Measurements from ENCODE around the gene FBN1. TPM values are rescaled to one million over a fixed set of nuclear protein-coding genes. Genes with fewer than 3 reads are reported as not detected.

Gene FBN1
- total and polyA plus RNA-seq, 8 donors = 4.7 to 384 (median 42.6) TPM

GRCh38 chr15:48370460-48370859 is 275.0 kb downstream of the FBN1 start:
- no peak for DNase-seq
- Histone ChIP-seq H3K9me3 (no peaks in the 10 kb centered on the region), H3K36me3 (no peaks in the 10 kb centered on the region), H3K27me3 (peaks cover 0 to 5% (median 0%) of the 10 kb centered on the region in 3 donors), H3K4me3 (no peak overlapping the region), H3K27ac (no peak overlapping the region), H3K4me1 (no peaks in the 10 kb centered on the region)
- WGBS, 5 donors = 77 to 83% (median 80%) methylated on average over 3 of the region's 3 CpGs
- intact Hi-C loops (cut with DNase I; ENCODE audit: low total_unique reads) = no loop called here
- TF ChIP-seq POLR2A (IDR thresholded peaks at IDR 0.05) (no peak), EP300 (IDR thresholded peaks at IDR 0.05) (no peak), POLR2AphosphoS5 (IDR thresholded peaks at IDR 0.05) (no peak)
- TF ChIP-seq, protein P1, sequence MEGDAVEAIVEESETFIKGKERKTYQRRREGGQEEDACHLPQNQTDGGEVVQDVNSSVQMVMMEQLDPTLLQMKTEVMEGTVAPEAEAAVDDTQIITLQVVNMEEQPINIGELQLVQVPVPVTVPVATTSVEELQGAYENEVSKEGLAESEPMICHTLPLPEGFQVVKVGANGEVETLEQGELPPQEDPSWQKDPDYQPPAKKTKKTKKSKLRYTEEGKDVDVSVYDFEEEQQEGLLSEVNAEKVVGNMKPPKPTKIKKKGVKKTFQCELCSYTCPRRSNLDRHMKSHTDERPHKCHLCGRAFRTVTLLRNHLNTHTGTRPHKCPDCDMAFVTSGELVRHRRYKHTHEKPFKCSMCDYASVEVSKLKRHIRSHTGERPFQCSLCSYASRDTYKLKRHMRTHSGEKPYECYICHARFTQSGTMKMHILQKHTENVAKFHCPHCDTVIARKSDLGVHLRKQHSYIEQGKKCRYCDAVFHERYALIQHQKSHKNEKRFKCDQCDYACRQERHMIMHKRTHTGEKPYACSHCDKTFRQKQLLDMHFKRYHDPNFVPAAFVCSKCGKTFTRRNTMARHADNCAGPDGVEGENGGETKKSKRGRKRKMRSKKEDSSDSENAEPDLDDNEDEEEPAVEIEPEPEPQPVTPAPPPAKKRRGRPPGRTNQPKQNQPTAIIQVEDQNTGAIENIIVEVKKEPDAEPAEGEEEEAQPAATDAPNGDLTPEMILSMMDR (IDR thresholded peaks at IDR 0.05) = no peak

- intact Hi-C loops (cut with DNase I; ENCODE audit: low total_unique reads) = loop anchor here (10.0 kb wide), 1 partner anchor 427 kb away; no protein-coding TSS in a partner anchor
- H3K9me3 ChIP-seq = no peaks in the 10 kb centered on the region
- 71 to 91% (median 81%) methylated on average over 3 of the region's 3 CpGs for WGBS, 5 donors
Measured at GRCh38 chr15:48367483-48367882, 278.0 kb downstream of the FBN1 start.

GRCh38 chr15:48366584-48367312 is 278.8 kb downstream of the FBN1 start:
- TF ChIP-seq EP300 (IDR thresholded peaks at IDR 0.05) (no peak), POLR2A (IDR thresholded peaks at IDR 0.05) (no peak), POLR2AphosphoS5 (IDR thresholded peaks at IDR 0.05) (no peak)
- TF ChIP-seq, protein P1 (IDR thresholded peaks at IDR 0.05) = no peak
- H3K9me3 ChIP-seq = no peaks in the 10 kb centered on the region
- H3K4me3 ChIP-seq = no peak overlapping the region
- intact Hi-C loops (cut with DNase I; ENCODE audit: low total_unique reads) = loop anchor here (10.0 kb wide), 1 partner anchor 428 kb away; no protein-coding TSS in a partner anchor
- no peaks in the 10 kb centered on the region for H3K36me3 ChIP-seq
- DNase-seq = no peak
- no peaks in the 10 kb centered on the region for H3K4me1 ChIP-seq
- WGBS, 5 donors = 59 to 72% (median 67%) methylated on average over 4 of the region's 4 CpGs
- no peaks in the 10 kb centered on the region for H3K27me3 ChIP-seq
- no peak overlapping the region for H3K27ac ChIP-seq

More at GRCh38 chr15:48367483-48367882, 278.0 kb downstream of the FBN1 start:
- no peak overlapping the region for H3K4me3 ChIP-seq
- DNase-seq = no peak
- no peaks in the 10 kb centered on the region for H3K27me3 ChIP-seq
- H3K36me3 ChIP-seq = no peaks in the 10 kb centered on the region
- no peak overlapping the region for H3K27ac ChIP-seq
- TF ChIP-seq POLR2AphosphoS5 (IDR thresholded peaks at IDR 0.05) = no peak
- no peaks in the 10 kb centered on the region for H3K4me1 ChIP-seq

- 87 to 93% (median 91%) methylated on average over 1 of the region's 1 CpG for WGBS, 5 donors
- intact Hi-C loops (cut with DNase I; ENCODE audit: low total_unique reads) = loop anchor here (10.0 kb wide), 1 partner anchor 429 kb away; no protein-coding TSS in a partner anchor
- H3K9me3 ChIP-seq = no peaks in the 10 kb centered on the region
- H3K27me3 ChIP-seq = no peaks in the 10 kb centered on the region
- no peak for TF ChIP-seq POLR2A (IDR thresholded peaks at IDR 0.05)
- TF ChIP-seq EP300 (IDR thresholded peaks at IDR 0.05) = no peak
- TF ChIP-seq, protein P1 (IDR thresholded peaks at IDR 0.05) = no peak
- TF ChIP-seq POLR2AphosphoS5 (IDR thresholded peaks at IDR 0.05) = no peak
- no peak for DNase-seq
- no peaks in the 10 kb centered on the region for H3K4me1 ChIP-seq
- no peaks in the 10 kb centered on the region for H3K36me3 ChIP-seq
- H3K27ac ChIP-seq = no peak overlapping the region
- no peak overlapping the region for H3K4me3 ChIP-seq
Measured at GRCh38 chr15:48365575-48365974, 279.9 kb downstream of the FBN1 start.

DNA sequence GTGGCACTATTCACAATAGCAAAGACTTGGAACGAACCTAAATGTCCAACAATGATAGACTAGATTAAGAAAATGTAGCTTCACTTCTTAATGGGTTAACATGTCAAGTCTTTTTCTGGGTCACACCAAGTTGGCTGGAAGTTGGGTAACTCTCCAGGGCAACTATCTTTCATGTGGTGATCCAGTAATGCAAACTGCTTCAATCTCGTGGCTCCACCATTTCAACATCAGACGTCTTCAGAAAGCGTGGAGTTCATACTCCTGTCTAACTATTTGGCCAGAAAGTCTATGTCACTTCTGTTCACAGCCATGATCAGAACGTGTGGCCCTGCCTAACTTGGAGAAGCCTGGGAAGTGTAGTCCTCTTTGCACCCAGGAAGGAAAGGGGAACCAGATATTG is 282.0 kb downstream of the FBN1 start:
- H3K36me3 ChIP-seq = no peaks in the 10 kb centered on the region
- H3K4me3 ChIP-seq = no peak overlapping the region
- no peak for TF ChIP-seq POLR2A (IDR thresholded peaks at IDR 0.05)
- TF ChIP-seq, protein P1 (IDR thresholded peaks at IDR 0.05) = no peak
- TF ChIP-seq POLR2AphosphoS5 (IDR thresholded peaks at IDR 0.05) = no peak
- no peak for TF ChIP-seq EP300 (IDR thresholded peaks at IDR 0.05)
- no peaks in the 10 kb centered on the region for H3K9me3 ChIP-seq
- intact Hi-C loops (cut with DNase I; ENCODE audit: low total_unique reads) = loop anchor here (10.0 kb wide), 1 partner anchor 431 kb away; no protein-coding TSS in a partner anchor
- no peak overlapping the region for H3K27ac ChIP-seq
- WGBS, 5 donors = 42 to 69% (median 57%) methylated on average over 5 of the region's 5 CpGs
- H3K4me1 ChIP-seq = peaks cover 0 to 6% (median 2%) of the 10 kb centered on the region in 4 donors
- no peaks in the 10 kb centered on the region for H3K27me3 ChIP-seq
- no peak for DNase-seq
